ENCODE measurements around the gene CERT1. TPM values are rescaled to one million over a fixed set of nuclear protein-coding genes. Genes with fewer than 3 reads are reported as not detected.

The CERT1 gene
- total and polyA plus RNA-seq, 2 experiments from 2014 or later = 15.6 to 42.0 TPM

DNA sequence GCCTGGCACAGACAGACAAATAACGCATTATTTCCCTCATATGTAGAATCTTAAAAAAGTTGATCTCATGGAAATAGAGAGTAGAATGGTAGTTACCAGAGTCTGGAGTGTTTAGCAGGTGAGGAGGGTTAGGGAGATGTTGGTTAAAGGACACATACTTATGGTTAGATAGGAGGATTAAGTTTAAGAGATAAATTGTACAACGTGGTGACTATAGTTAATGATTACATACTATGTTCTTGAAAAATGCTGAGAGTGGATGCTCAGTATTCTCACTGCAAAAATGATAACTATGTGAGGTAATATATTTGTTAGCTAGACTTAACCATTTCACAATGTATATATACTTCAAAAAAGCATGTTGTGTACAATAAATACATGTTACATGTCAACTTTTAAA lies 38.0 kb downstream of the CERT1 start:
- peak overlapping the region; percentile 41 for H3K27ac ChIP-seq
- H3K9me2 ChIP-seq (replicated peaks; ENCODE audit: insufficient read depth) = no peaks in the 10 kb centered on the region
- H3K79me2 ChIP-seq = peaks cover 86% of the 10 kb centered on the region
- peaks cover 9% of the 10 kb centered on the region for H4K20me1 ChIP-seq (ENCODE audit: insufficient read depth, poor library complexity, severe bottlenecking)
- no peaks in the 10 kb centered on the region for H3K27me3 ChIP-seq
- WGBS (ENCODE audit: low lambda C conversion rate, missing lambda C conversion rate) = 58% methylated on average over 2 of the region's 2 CpGs
- H3K36me3 ChIP-seq (replicated peaks; ENCODE audit: insufficient read depth, low read depth) = no peaks in the 10 kb centered on the region
- H3K4me3 ChIP-seq = no peak overlapping the region
- peaks cover 10% of the 10 kb centered on the region for H3K4me1 ChIP-seq (ENCODE audit: insufficient read depth)
- peaks cover 14% of the 10 kb centered on the region for H3K9me3 ChIP-seq (ENCODE audit: low read depth)
- no peak for DNase-seq (ENCODE audit: low spot score)
- no peak overlapping the region for H2AFZ ChIP-seq
- TF ChIP-seq EZH2phosphoT487 (IDR thresholded peaks at IDR 0.05; ENCODE audit: low read depth, severe bottlenecking, unreplicated experiment) (no peak), EZH2 (IDR thresholded peaks at IDR 0.05; ENCODE audit: borderline replicate concordance) (no peak)
- TF ChIP-seq, protein P1, sequence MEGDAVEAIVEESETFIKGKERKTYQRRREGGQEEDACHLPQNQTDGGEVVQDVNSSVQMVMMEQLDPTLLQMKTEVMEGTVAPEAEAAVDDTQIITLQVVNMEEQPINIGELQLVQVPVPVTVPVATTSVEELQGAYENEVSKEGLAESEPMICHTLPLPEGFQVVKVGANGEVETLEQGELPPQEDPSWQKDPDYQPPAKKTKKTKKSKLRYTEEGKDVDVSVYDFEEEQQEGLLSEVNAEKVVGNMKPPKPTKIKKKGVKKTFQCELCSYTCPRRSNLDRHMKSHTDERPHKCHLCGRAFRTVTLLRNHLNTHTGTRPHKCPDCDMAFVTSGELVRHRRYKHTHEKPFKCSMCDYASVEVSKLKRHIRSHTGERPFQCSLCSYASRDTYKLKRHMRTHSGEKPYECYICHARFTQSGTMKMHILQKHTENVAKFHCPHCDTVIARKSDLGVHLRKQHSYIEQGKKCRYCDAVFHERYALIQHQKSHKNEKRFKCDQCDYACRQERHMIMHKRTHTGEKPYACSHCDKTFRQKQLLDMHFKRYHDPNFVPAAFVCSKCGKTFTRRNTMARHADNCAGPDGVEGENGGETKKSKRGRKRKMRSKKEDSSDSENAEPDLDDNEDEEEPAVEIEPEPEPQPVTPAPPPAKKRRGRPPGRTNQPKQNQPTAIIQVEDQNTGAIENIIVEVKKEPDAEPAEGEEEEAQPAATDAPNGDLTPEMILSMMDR (IDR thresholded peaks at IDR 0.05; ENCODE audit: poor library complexity) = no peak
- no peak overlapping the region for H3K4me2 ChIP-seq

DNA sequence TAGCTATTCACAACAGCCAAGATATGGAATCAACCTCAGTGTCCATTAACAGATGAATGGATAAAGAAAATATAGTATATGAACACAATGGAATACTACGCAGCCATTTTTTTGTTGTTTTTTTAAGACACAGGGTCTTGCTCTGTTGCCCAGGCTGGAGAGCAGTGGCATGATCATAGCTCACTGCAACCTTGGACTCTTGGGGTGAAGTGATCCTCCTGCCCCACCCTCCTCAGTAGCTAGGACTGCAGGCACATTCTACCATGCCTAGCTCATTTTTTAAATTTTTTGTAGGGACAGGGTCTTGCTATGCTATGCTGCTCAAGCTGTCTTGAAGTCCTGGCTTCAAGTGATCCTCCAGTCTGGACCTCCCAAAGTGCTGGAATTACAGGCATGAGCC lies 38.5 kb downstream of the CERT1 start:
- DNase-seq (ENCODE audit: low spot score) = no peak
- no peaks in the 10 kb centered on the region for H3K27me3 ChIP-seq
- peaks cover 10% of the 10 kb centered on the region for H3K4me1 ChIP-seq (ENCODE audit: insufficient read depth)
- peak overlapping the region; percentile 41 for H3K27ac ChIP-seq
- no peak overlapping the region for H2AFZ ChIP-seq
- TF ChIP-seq EZH2phosphoT487 (IDR thresholded peaks at IDR 0.05; ENCODE audit: low read depth, severe bottlenecking, unreplicated experiment) = no peak
- TF ChIP-seq, protein P1 (IDR thresholded peaks at IDR 0.05; ENCODE audit: poor library complexity) = no peak
- no peak for TF ChIP-seq EZH2 (IDR thresholded peaks at IDR 0.05; ENCODE audit: borderline replicate concordance)
- H4K20me1 ChIP-seq (ENCODE audit: insufficient read depth, poor library complexity, severe bottlenecking) = peaks cover 9% of the 10 kb centered on the region
- no peak overlapping the region for H3K4me2 ChIP-seq
- H3K4me3 ChIP-seq = no peak overlapping the region
- H3K9me2 ChIP-seq (replicated peaks; ENCODE audit: insufficient read depth) = no peaks in the 10 kb centered on the region
- WGBS (ENCODE audit: low lambda C conversion rate, missing lambda C conversion rate) = 100% methylated on average over 1 of the region's 1 CpG
- peaks cover 14% of the 10 kb centered on the region for H3K9me3 ChIP-seq (ENCODE audit: low read depth)
- no peaks in the 10 kb centered on the region for H3K36me3 ChIP-seq (replicated peaks; ENCODE audit: insufficient read depth, low read depth)
- H3K79me2 ChIP-seq = peaks cover 86% of the 10 kb centered on the region

DNA sequence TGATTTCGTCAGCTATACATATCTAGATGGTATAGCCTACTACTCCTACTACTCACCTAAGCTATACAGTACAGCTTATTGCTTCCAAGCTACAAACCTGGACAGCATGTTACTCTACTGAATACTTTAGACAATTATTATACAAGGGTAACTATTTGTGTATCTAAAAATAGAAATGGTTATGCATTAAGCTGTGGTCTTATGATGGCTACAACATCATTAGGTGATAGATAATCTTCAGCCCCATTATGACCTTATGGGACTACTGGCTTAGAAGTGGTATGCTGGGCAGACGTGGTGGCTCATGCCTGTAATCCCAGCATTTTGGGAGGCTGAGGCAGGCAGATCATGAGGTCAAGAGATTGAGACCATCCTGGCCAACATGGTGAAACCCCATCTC lies 40.2 kb downstream of the CERT1 start:
- no peak overlapping the region for H3K4me2 ChIP-seq
- DNase-seq (ENCODE audit: low spot score) = no peak
- no peak overlapping the region for H2AFZ ChIP-seq
- H3K9me2 ChIP-seq (replicated peaks; ENCODE audit: insufficient read depth) = no peaks in the 10 kb centered on the region
- no peaks in the 10 kb centered on the region for H3K27me3 ChIP-seq
- H3K9me3 ChIP-seq (ENCODE audit: low read depth) = peaks cover 14% of the 10 kb centered on the region
- H3K79me2 ChIP-seq = peaks cover 86% of the 10 kb centered on the region
- peaks cover 10% of the 10 kb centered on the region for H3K4me1 ChIP-seq (ENCODE audit: insufficient read depth)
- H3K4me3 ChIP-seq = no peak overlapping the region
- H4K20me1 ChIP-seq (ENCODE audit: insufficient read depth, poor library complexity, severe bottlenecking) = peaks cover 10% of the 10 kb centered on the region
- no peak overlapping the region for H3K27ac ChIP-seq
- 86% methylated on average over 2 of the region's 2 CpGs for WGBS (ENCODE audit: low lambda C conversion rate, missing lambda C conversion rate)
- TF ChIP-seq, protein P1 (IDR thresholded peaks at IDR 0.05; ENCODE audit: poor library complexity) = no peak
- TF ChIP-seq EZH2 (IDR thresholded peaks at IDR 0.05; ENCODE audit: borderline replicate concordance) (no peak), EZH2phosphoT487 (IDR thresholded peaks at IDR 0.05; ENCODE audit: low read depth, severe bottlenecking, unreplicated experiment) (no peak)
- no peaks in the 10 kb centered on the region for H3K36me3 ChIP-seq (replicated peaks; ENCODE audit: insufficient read depth, low read depth)

DNA sequence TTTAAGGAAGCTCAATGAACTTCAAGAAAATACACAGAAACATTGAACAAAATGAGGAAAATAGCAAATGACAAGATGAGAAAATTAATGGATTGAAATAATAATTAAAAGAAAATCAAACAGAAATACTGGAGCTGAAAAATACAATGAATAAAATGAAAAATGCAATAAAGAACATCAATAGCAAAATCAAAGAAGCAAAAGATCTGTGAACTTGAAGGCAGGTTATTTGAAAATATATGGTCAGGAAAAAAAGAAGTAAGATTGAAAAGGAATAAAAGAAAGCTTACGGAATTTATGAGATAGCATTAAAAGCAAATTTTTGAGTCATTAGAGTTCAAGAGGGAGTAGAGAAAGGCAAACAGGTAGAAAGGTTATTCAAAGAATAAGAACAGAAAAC lies 42.4 kb downstream of the CERT1 start:
- H3K79me2 ChIP-seq = peaks cover 88% of the 10 kb centered on the region
- whole genome bisulfite sequencing (ENCODE audit: low lambda C conversion rate, missing lambda C conversion rate) = 100% methylated on average over 1 of the region's 1 CpG

More for the DNA sequence above, 42.4 kb downstream of the CERT1 start:
- DNase-seq (ENCODE audit: low spot score) = no peak
- Histone ChIP-seq H3K9me2 (replicated peaks; ENCODE audit: insufficient read depth) (no peaks in the 10 kb centered on the region), H3K9me3 (ENCODE audit: low read depth) (peaks cover 14% of the 10 kb centered on the region), H3K4me2 (no peak overlapping the region), H3K4me3 (peak overlapping the region; percentile 3), H3K27ac (no peak overlapping the region), H3K36me3 (replicated peaks; ENCODE audit: insufficient read depth, low read depth) (no peaks in the 10 kb centered on the region), H4K20me1 (ENCODE audit: insufficient read depth, poor library complexity, severe bottlenecking) (peaks cover 18% of the 10 kb centered on the region), H2AFZ (no peak overlapping the region), H3K27me3 (no peaks in the 10 kb centered on the region), H3K4me1 (ENCODE audit: insufficient read depth) (peaks cover 2% of the 10 kb centered on the region)
- TF ChIP-seq EZH2phosphoT487 (IDR thresholded peaks at IDR 0.05; ENCODE audit: low read depth, severe bottlenecking, unreplicated experiment) (no peak), EZH2 (IDR thresholded peaks at IDR 0.05; ENCODE audit: borderline replicate concordance) (no peak)
- TF ChIP-seq, protein P1 (IDR thresholded peaks at IDR 0.05; ENCODE audit: poor library complexity) = no peak
